Activated naive CD4-positive, alpha-beta T cell treated with Interleukin-2 at 50 U/mL for 16 hours (primary cell): ENCODE measurements around the gene TMPRSS6.
"Not testable (repeated sequence)": the region's sequence is repeated elsewhere in the genome, so short reads cannot be mapped to it uniquely, and the experiment has no call there.

ENCODE experiments used
- DNase-seq: peaks from one replicate; pipeline ENCODE4 v3.0.0-alpha.2; 2020

Gene TMPRSS6

GRCh38 chr22:37088108-37088605 lies 21.4 kb downstream of the TMPRSS6 start:
- peak; percentile 21 for DNase-seq

GRCh38 chr22:37086184-37086583 lies 23.3 kb downstream of the TMPRSS6 start:
- DNase-seq, result no peak

- DNase-seq, result no peak
Measured at GRCh38 chr22:37084385-37084784, 25.1 kb downstream of the TMPRSS6 start.

GRCh38 chr22:37083914-37084313 lies 25.6 kb downstream of the TMPRSS6 start:
- no peak for DNase-seq

GRCh38 chr22:37082251-37082873 lies 27.2 kb downstream of the TMPRSS6 start:
- peak; percentile 58 for DNase-seq

GRCh38 chr22:37080838-37081237 lies 28.7 kb downstream of the TMPRSS6 start:
- no peak for DNase-seq

GRCh38 chr22:37080438-37080837 lies 29.1 kb downstream of the TMPRSS6 start:
- DNase-seq, result peak; percentile 17

- peak; percentile 69 for DNase-seq
Measured at GRCh38 chr22:37079668-37080171, 29.8 kb downstream of the TMPRSS6 start.

- no peak for DNase-seq
Measured at GRCh38 chr22:37079158-37079557, 30.4 kb downstream of the TMPRSS6 start.

- DNase-seq, result peak; percentile 88
Measured at GRCh38 chr22:37077802-37078448, 31.6 kb downstream of the TMPRSS6 start.

- no peak for DNase-seq
Measured at GRCh38 chr22:37075822-37076433, 33.6 kb downstream of the TMPRSS6 start.

GRCh38 chr22:37075046-37075445 lies 34.5 kb downstream of the TMPRSS6 start:
- DNase-seq, result no peak

GRCh38 chr22:37074537-37074936 lies 35.0 kb downstream of the TMPRSS6 start:
- DNase-seq, result no peak

- DNase-seq, result no peak
Measured at GRCh38 chr22:37072673-37073072, 36.8 kb downstream of the TMPRSS6 start.

- not testable (repeated sequence) for DNase-seq
Measured at GRCh38 chr22:37071850-37072592, 37.5 kb downstream of the TMPRSS6 start.

- no peak for DNase-seq
Measured at GRCh38 chr22:37070744-37071143, 38.8 kb downstream of the TMPRSS6 start.

GRCh38 chr22:37070334-37070733 lies 39.2 kb downstream of the TMPRSS6 start:
- no peak for DNase-seq

GRCh38 chr22:37069719-37070118 lies 39.8 kb downstream of the TMPRSS6 start:
- no peak for DNase-seq

GRCh38 chr22:37069319-37069718 lies 40.2 kb downstream of the TMPRSS6 start:
- DNase-seq, result no peak

- DNase-seq, result no peak
Measured at GRCh38 chr22:37068859-37069258, 40.7 kb downstream of the TMPRSS6 start.

GRCh38 chr22:37067428-37067827 lies 42.1 kb downstream of the TMPRSS6 start:
- no peak for DNase-seq

- no peak for DNase-seq
Measured at GRCh38 chr22:37065961-37066360, 43.6 kb downstream of the TMPRSS6 start.

GRCh38 chr22:37065180-37065579 lies 44.3 kb downstream of the TMPRSS6 start:
- DNase-seq, result no peak
